HEK293 (cell line): ENCODE measurements around the gene TSGA10IP.

Experiments used
- CTCF ChIA-PET: fragments of 350-600 bp; formaldehyde crosslinking; extraction: SDS; loops from one replicate; lab custom pipeline; 2021; ENCODE audit warnings: antibody characterized with exemption; lab: Yijun Ruan, JAX
- POLR2A ChIA-PET: fragments of 300-600 bp; formaldehyde crosslinking; extraction: SDS; loops from one replicate; lab custom pipeline; 2020; ENCODE audit warnings: antibody characterized with exemption, inconsistent platforms; lab: Yijun Ruan, JAX
- H3K27ac ChIP-seq: fragments of 200-500 bp; sonication (Bioruptor generic); 2 replicates; pipeline ENCODE4 v1.5.1; 2014; ENCODE audit warnings: low read depth, low read length, control low read depth, inconsistent platforms; ENCODE audit errors: extremely low read depth
- H3K36me3 ChIP-seq, 2 experiments: fragments of 200-500 bp in 1 of 2; sonication (Bioruptor generic) in 1 of 2; 1 replicate in 1 of 2; 2 replicates in 1 of 2; pipeline ENCODE4 v1.5.1; 2014 to 2017; ENCODE audit warnings: inconsistent platforms in 2 of 2, low read length in 2 of 2; ENCODE audit not compliant: control insufficient read depth in 2 of 2, insufficient read depth in 1 of 2
- H3K4me1 ChIP-seq: fragments of 200-500 bp; sonication (Bioruptor generic); 2 replicates; pipeline ENCODE4 v1.5.1; 2014; ENCODE audit warnings: mild to moderate bottlenecking, low read length, inconsistent platforms; ENCODE audit not compliant: control insufficient read depth, insufficient read depth
- H3K4me3 ChIP-seq: 2 replicates; pipeline ENCODE4 v1.5.1; 2011; ENCODE audit warnings: low read depth, mild to moderate bottlenecking, control low read depth, low read length, moderate library complexity
- H3K9me3 ChIP-seq: fragments of 200-500 bp; sonication (Bioruptor generic); 2 replicates; pipeline ENCODE4 v1.5.1; 2014; ENCODE audit warnings: low read depth, low read length, inconsistent platforms; ENCODE audit not compliant: control insufficient read depth, insufficient read depth
- GLIS1 ChIP-seq: fragments of 450-650 bp; formaldehyde crosslinking; IDR thresholded peaks from 2 replicates; pipeline ENCODE4 v1.5.1; 2016; ENCODE audit warnings: missing biosample characterization, missing genetic modification characterization
- SCRT2 ChIP-seq: fragments of 450-650 bp; formaldehyde crosslinking; IDR thresholded peaks from 2 replicates; pipeline ENCODE4 v1.5.1; 2016; ENCODE audit warnings: missing biosample characterization, missing genetic modification characterization
- TCF7L2 ChIP-seq: IDR thresholded peaks from 2 replicates; pipeline ENCODE4 v1.6.1; 2011; ENCODE audit warnings: low read depth, mild to moderate bottlenecking, inconsistent platforms, low read length, moderate library complexity, borderline replicate concordance
- YY2 ChIP-seq: fragments of 450-650 bp; formaldehyde crosslinking; IDR thresholded peaks from 2 replicates; pipeline ENCODE4 v1.5.1; 2016; ENCODE audit warnings: missing biosample characterization, missing genetic modification characterization
- ZNF169 ChIP-seq: fragments of 450-650 bp; formaldehyde crosslinking; IDR thresholded peaks from 2 replicates; pipeline ENCODE4 v1.5.1; 2016; ENCODE audit warnings: missing biosample characterization, missing genetic modification characterization
- ZNF2 ChIP-seq: fragments of 450-650 bp; formaldehyde crosslinking; IDR thresholded peaks from 2 replicates; pipeline ENCODE4 v1.5.1; 2016; ENCODE audit warnings: missing biosample characterization, missing genetic modification characterization
- ZNF211 ChIP-seq: fragments of 450-650 bp; formaldehyde crosslinking; IDR thresholded peaks from 2 replicates; pipeline ENCODE4 v1.5.1; 2016; ENCODE audit warnings: low read depth, missing biosample characterization, missing genetic modification characterization
- ZNF521 ChIP-seq: fragments of 450-650 bp; formaldehyde crosslinking; IDR thresholded peaks from 2 replicates; pipeline ENCODE4 v1.5.1; 2017; ENCODE audit warnings: missing biosample characterization, mild to moderate bottlenecking, missing genetic modification characterization
- ZNF544 ChIP-seq: fragments of 450-650 bp; formaldehyde crosslinking; IDR thresholded peaks from 2 replicates; pipeline ENCODE4 v1.5.0; 2017; ENCODE audit warnings: missing biosample characterization, missing genetic modification characterization
- ZNF560 ChIP-seq: fragments of 450-650 bp; formaldehyde crosslinking; IDR thresholded peaks from 2 replicates; pipeline ENCODE4 v1.5.1; 2017; ENCODE audit warnings: missing biosample characterization, missing genetic modification characterization, borderline replicate concordance
- ZNF596 ChIP-seq: fragments of 450-650 bp; IDR thresholded peaks from 2 replicates; pipeline ENCODE4 v1.5.0; 2018; ENCODE audit warnings: missing biosample characterization, mild to moderate bottlenecking, missing genetic modification characterization, moderate library complexity
- ZNF600 ChIP-seq: fragments of 450-650 bp; formaldehyde crosslinking; IDR thresholded peaks from 2 replicates; pipeline ENCODE4 v1.5.1; 2016; ENCODE audit warnings: missing biosample characterization, missing genetic modification characterization
- ZNF658 ChIP-seq: fragments of 450-650 bp; formaldehyde crosslinking; IDR thresholded peaks from 2 replicates; pipeline ENCODE4; 2016; ENCODE audit warnings: missing biosample characterization, missing genetic modification characterization
- ZNF670 ChIP-seq: fragments of 450-650 bp; formaldehyde crosslinking; IDR thresholded peaks from 2 replicates; pipeline ENCODE4 v1.5.1; 2016; ENCODE audit warnings: missing biosample characterization, missing genetic modification characterization, low read depth
- ZNF677 ChIP-seq: fragments of 450-650 bp; IDR thresholded peaks from 2 replicates; pipeline ENCODE4 v1.5.0; 2018; ENCODE audit warnings: missing biosample characterization, mild to moderate bottlenecking, missing genetic modification characterization, moderate library complexity
- ZNF837 ChIP-seq: fragments of 450-650 bp; formaldehyde crosslinking; IDR thresholded peaks from 2 replicates; pipeline ENCODE4 v1.5.1; 2016; ENCODE audit warnings: missing biosample characterization, missing genetic modification characterization
- ZSCAN16 ChIP-seq: fragments of 450-650 bp; formaldehyde crosslinking; IDR thresholded peaks from 2 replicates; pipeline ENCODE4 v1.5.1; 2016; ENCODE audit warnings: missing biosample characterization, missing genetic modification characterization
- TF ChIP-seq, protein P1 (sequence below): fragments of 450-650 bp; formaldehyde crosslinking; IDR thresholded peaks from 2 replicates; pipeline ENCODE4 v1.5.1; 2016; ENCODE audit warnings: missing biosample characterization, missing genetic modification characterization
- TF ChIP-seq, protein P2 (sequence below): fragments of 450-650 bp; formaldehyde crosslinking; IDR thresholded peaks from 2 replicates; pipeline ENCODE4 v1.5.1; 2016; ENCODE audit warnings: missing biosample characterization, missing genetic modification characterization
- TF ChIP-seq, protein P3 (sequence below): fragments of 450-650 bp; formaldehyde crosslinking; IDR thresholded peaks from 2 replicates; pipeline ENCODE4 v1.5.1; 2016; ENCODE audit warnings: missing biosample characterization, missing genetic modification characterization
- TF ChIP-seq, protein P4 (sequence below): fragments of 450-650 bp; formaldehyde crosslinking; IDR thresholded peaks from 2 replicates; pipeline ENCODE4 v1.5.1; 2016; ENCODE audit warnings: missing biosample characterization, missing genetic modification characterization
- TF ChIP-seq, protein P5 (sequence below): fragments of 450-650 bp; formaldehyde crosslinking; IDR thresholded peaks from 2 replicates; pipeline ENCODE4 v1.5.1; 2017; ENCODE audit warnings: missing biosample characterization, missing genetic modification characterization

Gene TSGA10IP

DNA sequence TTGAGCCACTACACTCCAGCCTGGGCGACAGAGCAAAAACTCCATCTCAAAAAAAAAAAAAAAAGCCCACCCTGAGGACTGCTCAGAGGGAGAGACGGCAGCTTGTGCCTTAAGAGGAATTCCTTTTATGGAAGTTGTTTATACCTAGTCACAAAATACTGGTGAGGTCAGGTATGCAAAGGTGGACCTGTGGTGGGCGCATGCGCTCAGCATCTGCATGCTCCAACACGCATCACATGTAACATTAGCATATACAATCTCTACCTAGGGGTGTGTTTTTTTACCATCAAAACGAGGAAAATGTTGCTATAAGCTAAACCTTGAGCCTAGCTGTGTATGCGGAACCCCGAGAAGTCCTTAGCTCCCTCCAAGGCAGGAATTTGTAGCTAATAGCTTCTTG, 9.5 kb downstream of the TSGA10IP start:
- ChIA-PET CTCF (interaction anchor here (0.9 kb wide), 1 partner anchor 12 kb away, joined by 3 read pairs; no protein-coding TSS in a partner anchor), POLR2A (interaction anchor here (1.2 to 1.3 kb wide), 2 partner anchors 66 to 311 kb away, joined by 3 to 6 read pairs; partner anchors contain the start of gene FIBP)
- no peaks in the 10 kb centered on the region for H3K4me1 ChIP-seq
- H3K4me3 ChIP-seq = no peak overlapping the region
- H3K36me3 ChIP-seq = no peaks in the 10 kb centered on the region
- no peaks in the 10 kb centered on the region for H3K9me3 ChIP-seq
- no peak overlapping the region for H3K27ac ChIP-seq
- TF ChIP-seq TCF7L2 = no peak
- no peak for TF ChIP-seq ZNF521
- no peak for TF ChIP-seq ZNF560 (tag by site-specific recombination)
- TF ChIP-seq ZNF211 (tag by site-specific recombination) = no peak
- no peak for TF ChIP-seq YY2
- TF ChIP-seq ZNF2 (tag by site-specific recombination) = no peak

DNA sequence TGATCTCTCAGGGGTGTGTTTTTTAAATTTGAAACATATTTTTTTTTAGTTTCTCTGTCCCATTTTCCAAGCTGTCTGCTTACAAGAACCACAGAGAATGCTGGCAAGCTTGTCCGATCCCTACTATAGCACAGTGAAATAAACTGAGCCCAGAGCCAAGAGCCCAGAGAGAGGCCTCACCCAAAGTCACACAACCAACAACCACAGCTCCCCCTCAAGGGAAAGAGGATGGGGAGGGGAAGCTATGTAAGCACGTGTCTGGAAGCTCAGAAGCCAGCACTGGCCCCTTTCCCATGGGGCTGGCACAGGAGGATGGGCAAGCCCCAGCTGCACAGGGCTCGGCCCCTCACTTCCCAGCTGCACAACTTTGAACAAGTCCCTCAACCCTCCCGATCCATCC, 13.0 kb downstream of the TSGA10IP start:
- no peaks in the 10 kb centered on the region for H3K36me3 ChIP-seq
- TF ChIP-seq ZNF600 (no peak), ZNF658 (tag by site-specific recombination) (no peak), ZNF837 (tag by site-specific recombination) (no peak), ZNF677 (tag by site-specific recombination) (no peak), ZNF544 (no peak), ZNF670 (tag by site-specific recombination) (no peak), ZNF169 (tag by site-specific recombination) (no peak), ZNF596 (tag by site-specific recombination) (no peak), ZSCAN16 (tag by site-specific recombination) (no peak)
- TF ChIP-seq, protein P1, sequence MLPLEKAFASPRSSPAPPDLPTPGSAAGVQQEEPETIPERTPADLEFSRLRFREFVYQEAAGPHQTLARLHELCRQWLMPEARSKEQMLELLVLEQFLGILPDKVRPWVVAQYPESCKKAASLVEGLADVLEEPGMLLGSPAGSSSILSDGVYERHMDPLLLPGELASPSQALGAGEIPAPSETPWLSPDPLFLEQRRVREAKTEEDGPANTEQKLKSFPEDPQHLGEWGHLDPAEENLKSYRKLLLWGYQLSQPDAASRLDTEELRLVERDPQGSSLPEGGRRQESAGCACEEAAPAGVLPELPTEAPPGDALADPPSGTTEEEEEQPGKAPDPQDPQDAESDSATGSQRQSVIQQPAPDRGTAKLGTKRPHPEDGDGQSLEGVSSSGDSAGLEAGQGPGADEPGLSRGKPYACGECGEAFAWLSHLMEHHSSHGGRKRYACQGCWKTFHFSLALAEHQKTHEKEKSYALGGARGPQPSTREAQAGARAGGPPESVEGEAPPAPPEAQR (tag by site-specific recombination) = no peak
- TF ChIP-seq, protein P2, sequence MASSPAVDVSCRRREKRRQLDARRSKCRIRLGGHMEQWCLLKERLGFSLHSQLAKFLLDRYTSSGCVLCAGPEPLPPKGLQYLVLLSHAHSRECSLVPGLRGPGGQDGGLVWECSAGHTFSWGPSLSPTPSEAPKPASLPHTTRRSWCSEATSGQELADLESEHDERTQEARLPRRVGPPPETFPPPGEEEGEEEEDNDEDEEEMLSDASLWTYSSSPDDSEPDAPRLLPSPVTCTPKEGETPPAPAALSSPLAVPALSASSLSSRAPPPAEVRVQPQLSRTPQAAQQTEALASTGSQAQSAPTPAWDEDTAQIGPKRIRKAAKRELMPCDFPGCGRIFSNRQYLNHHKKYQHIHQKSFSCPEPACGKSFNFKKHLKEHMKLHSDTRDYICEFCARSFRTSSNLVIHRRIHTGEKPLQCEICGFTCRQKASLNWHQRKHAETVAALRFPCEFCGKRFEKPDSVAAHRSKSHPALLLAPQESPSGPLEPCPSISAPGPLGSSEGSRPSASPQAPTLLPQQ (tag by site-specific recombination) = no peak
- TF ChIP-seq, protein P3, sequence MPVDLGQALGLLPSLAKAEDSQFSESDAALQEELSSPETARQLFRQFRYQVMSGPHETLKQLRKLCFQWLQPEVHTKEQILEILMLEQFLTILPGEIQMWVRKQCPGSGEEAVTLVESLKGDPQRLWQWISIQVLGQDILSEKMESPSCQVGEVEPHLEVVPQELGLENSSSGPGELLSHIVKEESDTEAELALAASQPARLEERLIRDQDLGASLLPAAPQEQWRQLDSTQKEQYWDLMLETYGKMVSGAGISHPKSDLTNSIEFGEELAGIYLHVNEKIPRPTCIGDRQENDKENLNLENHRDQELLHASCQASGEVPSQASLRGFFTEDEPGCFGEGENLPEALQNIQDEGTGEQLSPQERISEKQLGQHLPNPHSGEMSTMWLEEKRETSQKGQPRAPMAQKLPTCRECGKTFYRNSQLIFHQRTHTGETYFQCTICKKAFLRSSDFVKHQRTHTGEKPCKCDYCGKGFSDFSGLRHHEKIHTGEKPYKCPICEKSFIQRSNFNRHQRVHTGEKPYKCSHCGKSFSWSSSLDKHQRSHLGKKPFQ (tag by site-specific recombination) = no peak
- TF ChIP-seq, all 188 proteins: peak for 0
- H3K4me3 ChIP-seq = no peak overlapping the region
- no peaks in the 10 kb centered on the region for H3K9me3 ChIP-seq
- no peak overlapping the region for H3K27ac ChIP-seq
- no peaks in the 10 kb centered on the region for H3K4me1 ChIP-seq
- CTCF ChIA-PET = interaction anchor here (0.7 to 1.1 kb wide), 4 partner anchors 12 to 264 kb away, joined by 4 to 5 read pairs (median 4); no protein-coding TSS in a partner anchor
- POLR2A ChIA-PET = no interaction called here

DNA sequence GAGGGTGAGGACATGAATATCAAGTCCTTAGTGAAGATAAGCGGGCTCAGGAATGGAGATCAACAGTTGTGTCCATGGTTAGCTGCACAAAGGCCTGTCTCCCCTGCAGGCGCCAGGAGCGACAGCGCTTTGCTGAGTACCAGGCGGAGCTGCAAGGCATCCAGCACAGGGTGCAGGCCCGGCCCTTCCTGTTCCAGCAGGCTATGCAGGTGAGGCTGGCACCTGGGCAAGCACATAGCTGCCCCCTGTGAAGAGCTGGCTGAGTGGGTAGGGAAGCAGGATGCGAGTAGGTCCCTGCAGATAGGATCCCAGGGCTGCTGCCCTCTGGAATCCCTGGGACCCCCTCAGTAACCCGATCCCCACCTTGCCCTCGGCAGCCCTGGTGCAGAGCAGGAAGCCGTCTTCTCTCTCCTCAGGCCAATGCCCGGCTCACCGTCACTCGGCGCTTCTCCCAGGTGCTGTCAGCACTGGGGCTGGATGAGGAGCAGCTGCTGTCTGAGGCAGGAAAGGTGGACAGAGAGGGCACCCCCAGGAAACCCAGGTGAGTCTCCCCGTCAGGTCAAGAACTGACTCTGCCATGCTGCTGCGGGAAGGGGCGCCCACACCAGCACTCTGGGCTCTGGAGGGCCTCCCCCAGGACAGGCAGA, 13.6 kb downstream of the TSGA10IP start:
- no peak overlapping the region for H3K4me3 ChIP-seq
- CTCF ChIA-PET = interaction anchor here (0.8 to 1.1 kb wide), 3 partner anchors 13 to 99 kb away, joined by 4 to 5 read pairs (median 4); no protein-coding TSS in a partner anchor
- H3K36me3 ChIP-seq = peaks cover 0 to 3% of the 10 kb centered on the region in 2 experiments; a peak in 1 of 3 replicates
- no peaks in the 10 kb centered on the region for H3K9me3 ChIP-seq
- no peak overlapping the region for H3K27ac ChIP-seq
- no peaks in the 10 kb centered on the region for H3K4me1 ChIP-seq
- POLR2A ChIA-PET = interaction anchor here (0.6 kb wide), 2 partner anchors 35 to 38 kb away, joined by 3 read pairs; no protein-coding TSS in a partner anchor
- TF ChIP-seq, protein P4, sequence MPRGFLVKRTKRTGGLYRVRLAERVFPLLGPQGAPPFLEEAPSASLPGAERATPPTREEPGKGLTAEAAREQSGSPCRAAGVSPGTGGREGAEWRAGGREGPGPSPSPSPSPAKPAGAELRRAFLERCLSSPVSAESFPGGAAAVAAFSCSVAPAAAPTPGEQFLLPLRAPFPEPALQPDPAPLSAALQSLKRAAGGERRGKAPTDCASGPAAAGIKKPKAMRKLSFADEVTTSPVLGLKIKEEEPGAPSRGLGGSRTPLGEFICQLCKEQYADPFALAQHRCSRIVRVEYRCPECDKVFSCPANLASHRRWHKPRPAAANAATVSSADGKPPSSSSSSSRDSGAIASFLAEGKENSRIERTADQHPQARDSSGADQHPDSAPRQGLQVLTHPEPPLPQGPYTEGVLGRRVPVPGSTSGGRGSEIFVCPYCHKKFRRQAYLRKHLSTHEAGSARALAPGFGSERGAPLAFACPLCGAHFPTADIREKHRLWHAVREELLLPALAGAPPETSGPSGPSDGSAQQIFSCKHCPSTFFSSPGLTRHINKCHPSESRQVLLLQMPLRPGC = no peak
- TF ChIP-seq SCRT2 (tag by site-specific recombination) (0 out of 2 replicates have a peak, but pooled peaks have one; percentile 35), GLIS1 (no peak)
- TF ChIP-seq, protein P5, sequence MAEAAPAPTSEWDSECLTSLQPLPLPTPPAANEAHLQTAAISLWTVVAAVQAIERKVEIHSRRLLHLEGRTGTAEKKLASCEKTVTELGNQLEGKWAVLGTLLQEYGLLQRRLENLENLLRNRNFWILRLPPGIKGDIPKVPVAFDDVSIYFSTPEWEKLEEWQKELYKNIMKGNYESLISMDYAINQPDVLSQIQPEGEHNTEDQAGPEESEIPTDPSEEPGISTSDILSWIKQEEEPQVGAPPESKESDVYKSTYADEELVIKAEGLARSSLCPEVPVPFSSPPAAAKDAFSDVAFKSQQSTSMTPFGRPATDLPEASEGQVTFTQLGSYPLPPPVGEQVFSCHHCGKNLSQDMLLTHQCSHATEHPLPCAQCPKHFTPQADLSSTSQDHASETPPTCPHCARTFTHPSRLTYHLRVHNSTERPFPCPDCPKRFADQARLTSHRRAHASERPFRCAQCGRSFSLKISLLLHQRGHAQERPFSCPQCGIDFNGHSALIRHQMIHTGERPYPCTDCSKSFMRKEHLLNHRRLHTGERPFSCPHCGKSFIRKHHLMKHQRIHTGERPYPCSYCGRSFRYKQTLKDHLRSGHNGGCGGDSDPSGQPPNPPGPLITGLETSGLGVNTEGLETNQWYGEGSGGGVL (tag by site-specific recombination) = no peak
